ENCODE data around the gene ARHGAP31.
"Not testable (repeated sequence)": the region's sequence is repeated elsewhere in the genome, so short reads cannot be mapped to it uniquely, and the experiment has no call there.

The ARHGAP31 gene

DNA sequence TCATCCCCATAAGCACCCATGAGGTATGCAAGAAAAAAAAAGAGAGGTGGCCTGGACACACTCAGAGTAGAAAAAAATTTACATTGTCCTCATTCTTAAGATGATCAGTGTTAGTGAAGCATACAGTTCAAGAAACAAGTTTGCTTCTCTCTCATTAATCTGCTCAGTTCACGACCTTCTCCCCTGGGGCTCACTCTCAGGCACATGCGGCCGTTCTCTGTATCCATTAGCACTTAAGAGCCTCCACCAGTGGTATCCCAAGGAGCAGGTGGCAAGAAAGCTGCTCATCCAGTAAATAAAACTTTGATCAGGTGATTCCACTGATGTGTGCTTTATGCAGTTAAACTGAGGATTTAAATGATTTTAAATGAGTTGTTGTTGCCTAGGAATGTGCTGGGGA is 57.4 kb downstream of the ARHGAP31 start:
- no peak for TF ChIP-seq GLIS3 (CRISPR knock-in tag; IDR thresholded peaks at IDR 0.05)
- ATAC-seq, result no peak

DNA sequence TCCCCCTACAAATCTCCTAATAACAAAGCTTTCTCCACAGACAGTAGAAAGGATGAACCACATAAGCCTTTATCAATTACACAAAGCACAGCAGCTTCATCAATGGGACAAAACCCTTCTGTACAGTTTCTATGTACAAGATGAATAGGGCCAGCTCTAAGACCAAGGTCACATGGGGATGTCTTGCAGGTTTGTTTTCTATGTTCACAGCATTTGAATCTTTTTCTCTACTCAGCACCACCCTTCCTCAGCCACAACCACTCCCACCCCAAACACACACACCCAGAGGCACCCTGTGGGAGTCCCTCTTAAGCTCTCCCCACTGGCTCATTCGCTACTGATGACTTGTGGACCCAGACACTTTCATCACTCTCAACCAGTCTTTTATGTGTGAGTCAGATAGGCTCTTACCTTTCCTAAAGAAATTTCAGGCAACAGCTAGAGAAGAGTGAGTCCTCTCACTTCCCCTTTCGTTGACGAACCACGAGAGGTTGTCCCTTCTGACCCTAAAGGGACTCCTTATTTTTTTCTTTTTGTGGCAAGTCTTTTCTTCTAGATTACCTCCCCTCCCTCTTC is 57.9 kb downstream of the ARHGAP31 start:
- TF ChIP-seq SNAI2 (CRISPR knock-in tag; IDR thresholded peaks at IDR 0.05) (no peak), CSDC2 (CRISPR knock-in tag; IDR thresholded peaks at IDR 0.05) (no peak), ISL1 (CRISPR knock-in tag; IDR thresholded peaks at IDR 0.05) (no peak)
- ATAC-seq, result no peak; the same call in 2 of the 3 replicates

DNA sequence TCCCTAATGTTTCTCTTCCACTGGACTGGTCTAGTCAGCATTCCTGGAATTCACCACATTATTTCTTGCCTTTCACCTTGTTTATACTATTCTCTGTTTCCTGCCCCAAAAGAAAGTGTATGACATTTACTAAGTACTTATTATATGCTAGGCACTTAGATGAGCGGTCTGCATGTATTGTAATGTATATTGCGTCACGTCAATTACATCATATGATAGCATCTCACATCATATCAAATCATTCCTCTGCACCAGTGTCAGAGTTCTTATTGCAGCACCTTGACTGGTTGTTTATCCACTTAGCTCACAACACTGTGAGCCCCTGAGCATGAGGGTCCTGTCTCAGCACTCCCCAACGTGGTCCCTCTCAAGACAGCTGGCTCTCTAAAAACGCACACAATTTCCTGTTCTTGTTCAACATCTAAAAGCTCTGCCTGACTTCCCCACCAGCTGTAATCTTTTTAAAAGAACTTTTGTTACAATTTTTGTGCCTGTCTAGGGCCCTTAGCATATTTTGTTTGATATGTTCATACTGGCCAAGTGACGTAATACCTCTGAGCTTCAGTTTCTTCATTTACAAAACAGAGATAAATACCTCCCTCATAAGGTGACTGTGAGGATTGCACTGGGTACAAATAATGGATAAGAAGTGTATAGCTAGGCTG is 58.8 kb downstream of the ARHGAP31 start:
- no peak for TF ChIP-seq BACH2 (CRISPR knock-in tag; IDR thresholded peaks at IDR 0.05; ENCODE audit: borderline replicate concordance)
- TF ChIP-seq, protein P1, sequence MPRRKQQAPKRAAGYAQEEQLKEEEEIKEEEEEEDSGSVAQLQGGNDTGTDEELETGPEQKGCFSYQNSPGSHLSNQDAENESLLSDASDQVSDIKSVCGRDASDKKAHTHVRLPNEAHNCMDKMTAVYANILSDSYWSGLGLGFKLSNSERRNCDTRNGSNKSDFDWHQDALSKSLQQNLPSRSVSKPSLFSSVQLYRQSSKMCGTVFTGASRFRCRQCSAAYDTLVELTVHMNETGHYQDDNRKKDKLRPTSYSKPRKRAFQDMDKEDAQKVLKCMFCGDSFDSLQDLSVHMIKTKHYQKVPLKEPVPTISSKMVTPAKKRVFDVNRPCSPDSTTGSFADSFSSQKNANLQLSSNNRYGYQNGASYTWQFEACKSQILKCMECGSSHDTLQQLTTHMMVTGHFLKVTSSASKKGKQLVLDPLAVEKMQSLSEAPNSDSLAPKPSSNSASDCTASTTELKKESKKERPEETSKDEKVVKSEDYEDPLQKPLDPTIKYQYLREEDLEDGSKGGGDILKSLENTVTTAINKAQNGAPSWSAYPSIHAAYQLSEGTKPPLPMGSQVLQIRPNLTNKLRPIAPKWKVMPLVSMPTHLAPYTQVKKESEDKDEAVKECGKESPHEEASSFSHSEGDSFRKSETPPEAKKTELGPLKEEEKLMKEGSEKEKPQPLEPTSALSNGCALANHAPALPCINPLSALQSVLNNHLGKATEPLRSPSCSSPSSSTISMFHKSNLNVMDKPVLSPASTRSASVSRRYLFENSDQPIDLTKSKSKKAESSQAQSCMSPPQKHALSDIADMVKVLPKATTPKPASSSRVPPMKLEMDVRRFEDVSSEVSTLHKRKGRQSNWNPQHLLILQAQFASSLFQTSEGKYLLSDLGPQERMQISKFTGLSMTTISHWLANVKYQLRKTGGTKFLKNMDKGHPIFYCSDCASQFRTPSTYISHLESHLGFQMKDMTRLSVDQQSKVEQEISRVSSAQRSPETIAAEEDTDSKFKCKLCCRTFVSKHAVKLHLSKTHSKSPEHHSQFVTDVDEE (CRISPR knock-in tag; IDR thresholded peaks at IDR 0.05), result no peak
- peak; percentile 69 for TF ChIP-seq ISL1 (CRISPR knock-in tag; IDR thresholded peaks at IDR 0.05)
- TF ChIP-seq TOX (CRISPR knock-in tag; IDR thresholded peaks at IDR 0.05; ENCODE audit: borderline replicate concordance), result no peak
- TF ChIP-seq ARNTL (CRISPR knock-in tag; IDR thresholded peaks at IDR 0.05; ENCODE audit: borderline replicate concordance, low read depth), result no peak
- TF ChIP-seq GLIS3 (CRISPR knock-in tag; IDR thresholded peaks at IDR 0.05), result no peak
- TF ChIP-seq ZFP30 (CRISPR knock-in tag; IDR thresholded peaks at IDR 0.05), result no peak
- TF ChIP-seq TCF4 (CRISPR knock-in tag; IDR thresholded peaks at IDR 0.05; ENCODE audit: borderline replicate concordance), result no peak
- peak; percentile 90 for ATAC-seq

- TF ChIP-seq ZNF8 (CRISPR knock-in tag; IDR thresholded peaks at IDR 0.05), result 0 out of 2 replicates have a peak, but pooled peaks have one; percentile 25
- ATAC-seq, result not testable (repeated sequence)
Measured at GRCh38 chr3:119355608-119356007, 61.4 kb downstream of the ARHGAP31 start.

GRCh38 chr3:119356646-119357045 is 62.5 kb downstream of the ARHGAP31 start:
- TF ChIP-seq ZNF565 (CRISPR knock-in tag; conservative IDR thresholded peaks at IDR 0.05; ENCODE audit: low read depth) (no peak), ISL1 (CRISPR knock-in tag; IDR thresholded peaks at IDR 0.05) (no peak), PPARA (CRISPR knock-in tag; IDR thresholded peaks at IDR 0.05; ENCODE audit: borderline replicate concordance) (no peak), TCF4 (CRISPR knock-in tag; IDR thresholded peaks at IDR 0.05; ENCODE audit: borderline replicate concordance) (no peak), CREB5 (CRISPR knock-in tag; IDR thresholded peaks at IDR 0.05; ENCODE audit: low read depth) (no peak), GLIS3 (CRISPR knock-in tag; IDR thresholded peaks at IDR 0.05) (no peak), CSDC2 (CRISPR knock-in tag; IDR thresholded peaks at IDR 0.05) (no peak), ZNF70 (CRISPR knock-in tag; IDR thresholded peaks at IDR 0.05) (no peak)
- TF ChIP-seq, protein P2, sequence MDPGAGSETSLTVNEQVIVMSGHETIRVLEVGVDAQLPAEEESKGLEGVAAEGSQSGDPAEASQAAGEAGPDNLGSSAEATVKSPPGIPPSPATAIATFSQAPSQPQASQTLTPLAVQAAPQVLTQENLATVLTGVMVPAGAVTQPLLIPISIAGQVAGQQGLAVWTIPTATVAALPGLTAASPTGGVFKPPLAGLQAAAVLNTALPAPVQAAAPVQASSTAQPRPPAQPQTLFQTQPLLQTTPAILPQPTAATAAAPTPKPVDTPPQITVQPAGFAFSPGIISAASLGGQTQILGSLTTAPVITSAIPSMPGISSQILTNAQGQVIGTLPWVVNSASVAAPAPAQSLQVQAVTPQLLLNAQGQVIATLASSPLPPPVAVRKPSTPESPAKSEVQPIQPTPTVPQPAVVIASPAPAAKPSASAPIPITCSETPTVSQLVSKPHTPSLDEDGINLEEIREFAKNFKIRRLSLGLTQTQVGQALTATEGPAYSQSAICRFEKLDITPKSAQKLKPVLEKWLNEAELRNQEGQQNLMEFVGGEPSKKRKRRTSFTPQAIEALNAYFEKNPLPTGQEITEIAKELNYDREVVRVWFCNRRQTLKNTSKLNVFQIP (CRISPR knock-in tag; IDR thresholded peaks at IDR 0.05; ENCODE audit: borderline replicate concordance, low read depth), result no peak
- TF ChIP-seq, protein P3, sequence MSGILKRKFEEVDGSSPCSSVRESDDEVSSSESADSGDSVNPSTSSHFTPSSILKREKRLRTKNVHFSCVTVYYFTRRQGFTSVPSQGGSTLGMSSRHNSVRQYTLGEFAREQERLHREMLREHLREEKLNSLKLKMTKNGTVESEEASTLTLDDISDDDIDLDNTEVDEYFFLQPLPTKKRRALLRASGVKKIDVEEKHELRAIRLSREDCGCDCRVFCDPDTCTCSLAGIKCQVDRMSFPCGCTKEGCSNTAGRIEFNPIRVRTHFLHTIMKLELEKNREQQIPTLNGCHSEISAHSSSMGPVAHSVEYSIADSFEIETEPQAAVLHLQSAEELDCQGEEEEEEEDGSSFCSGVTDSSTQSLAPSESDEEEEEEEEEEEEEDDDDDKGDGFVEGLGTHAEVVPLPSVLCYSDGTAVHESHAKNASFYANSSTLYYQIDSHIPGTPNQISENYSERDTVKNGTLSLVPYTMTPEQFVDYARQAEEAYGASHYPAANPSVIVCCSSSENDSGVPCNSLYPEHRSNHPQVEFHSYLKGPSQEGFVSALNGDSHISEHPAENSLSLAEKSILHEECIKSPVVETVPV (CRISPR knock-in tag; IDR thresholded peaks at IDR 0.05), result no peak
- no peak for ATAC-seq

Measured in SK-N-SH treated with all-trans-retinoic acid at 6 μM for 48 hours (cell line).